Kidney epithelial cell (primary cell): ENCODE measurements around the gene ABCD2. TPM values are rescaled to one million over a fixed set of nuclear protein-coding genes. Genes with fewer than 3 reads are reported as not detected.

ENCODE experiments used
- DNase-seq: peaks from one replicate; pipeline ENCODE4 v3.0.0-alpha.2; 2010; ENCODE audit warnings: low read depth
- H3K27me3 ChIP-seq: 2 replicates; pipeline ENCODE4 v1.6.0; 2011; ENCODE audit warnings: low read length; ENCODE audit not compliant: control insufficient read depth, insufficient read depth
- H3K36me3 ChIP-seq: 2 replicates; pipeline ENCODE4 v1.5.1; 2011; ENCODE audit warnings: low read length; ENCODE audit not compliant: control insufficient read depth, insufficient read depth
- H3K4me3 ChIP-seq: 2 replicates; pipeline ENCODE4 v1.5.1; 2011; ENCODE audit warnings: low read depth, mild to moderate bottlenecking, control low read depth, low read length
- CTCF ChIP-seq: IDR thresholded peaks from 2 replicates; pipeline ENCODE4 v1.5.1; 2011; ENCODE audit warnings: mild to moderate bottlenecking, moderate library complexity, low read length, control low read depth, inconsistent platforms; ENCODE audit not compliant: insufficient read depth, poor library complexity, severe bottlenecking
- total RNA-seq: library from RNA; depleted of rRNA; stranded (reverse); fragments of >200 nt; gene quantifications from 2 replicates; pipeline ENCODE4 v1.2.3, GENCODE V29; 2015

Gene ABCD2
- total RNA-seq, 1 donor from 2014 or later: not detected

GRCh38 chr12:39617887-39618286 is 1.7 kb downstream of the ABCD2 start:
- DNase-seq: no peak
- H3K36me3 ChIP-seq: no peaks in the 10 kb centered on the region
- no peaks in the 10 kb centered on the region for H3K27me3 ChIP-seq
- no peak for TF ChIP-seq CTCF
- no peak overlapping the region for H3K4me3 ChIP-seq

- TF ChIP-seq CTCF: no peak
- Histone ChIP-seq H3K36me3 (no peaks in the 10 kb centered on the region), H3K4me3 (no peak overlapping the region), H3K27me3 (no peaks in the 10 kb centered on the region)
- DNase-seq: no peak
Measured at GRCh38 chr12:39616666-39617065, 2.9 kb downstream of the ABCD2 start.

GRCh38 chr12:39616251-39616650 is 3.4 kb downstream of the ABCD2 start:
- H3K36me3 ChIP-seq: no peaks in the 10 kb centered on the region
- TF ChIP-seq CTCF: no peak
- no peak overlapping the region for H3K4me3 ChIP-seq
- no peaks in the 10 kb centered on the region for H3K27me3 ChIP-seq
- DNase-seq: no peak

GRCh38 chr12:39613525-39613924 is 6.1 kb downstream of the ABCD2 start:
- DNase-seq: no peak
- Histone ChIP-seq H3K27me3 (no peaks in the 10 kb centered on the region), H3K4me3 (no peak overlapping the region), H3K36me3 (no peaks in the 10 kb centered on the region)
- TF ChIP-seq CTCF: no peak

- TF ChIP-seq CTCF: no peak
- Histone ChIP-seq H3K4me3 (no peak overlapping the region), H3K27me3 (no peaks in the 10 kb centered on the region), H3K36me3 (no peaks in the 10 kb centered on the region)
- DNase-seq: no peak
Measured at GRCh38 chr12:39612250-39612649, 7.4 kb downstream of the ABCD2 start.

GRCh38 chr12:39611818-39612217 is 7.8 kb downstream of the ABCD2 start:
- no peak for TF ChIP-seq CTCF

More at GRCh38 chr12:39611818-39612217, 7.8 kb downstream of the ABCD2 start:
- Histone ChIP-seq H3K4me3 (no peak overlapping the region), H3K36me3 (no peaks in the 10 kb centered on the region), H3K27me3 (no peaks in the 10 kb centered on the region)
- no peak for DNase-seq
